ENCODE measurements around the gene SNX32.

DNA sequence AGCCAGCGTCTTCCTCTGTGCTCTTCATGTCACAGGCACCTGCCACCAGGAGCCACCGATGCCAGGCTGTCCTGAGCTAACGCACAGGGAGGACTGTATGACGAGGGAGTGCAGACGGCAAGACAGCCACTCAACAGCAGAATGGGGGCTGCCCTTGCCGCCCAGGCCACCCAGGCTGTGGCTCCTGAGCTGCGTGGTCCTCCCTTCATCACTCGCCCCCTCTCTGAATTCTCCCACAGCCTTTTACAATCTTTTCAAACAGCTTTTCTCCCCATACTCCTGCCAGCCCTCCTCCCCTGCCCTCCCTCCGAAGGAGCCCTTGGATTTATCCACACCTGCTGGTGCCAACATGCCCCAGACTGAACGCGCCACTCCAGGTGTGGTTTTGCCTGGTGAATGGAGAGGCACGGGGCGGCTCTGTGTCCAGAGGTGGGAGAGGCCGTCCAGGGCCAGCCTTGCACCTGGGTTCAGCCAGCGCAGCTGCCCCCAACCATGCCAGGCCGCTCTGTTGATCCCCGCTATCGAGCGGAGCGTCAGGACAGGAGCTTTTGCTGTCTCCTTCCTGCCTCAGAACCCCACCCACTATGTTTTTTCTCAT lies 24.9 kb upstream of the SNX32 start:
- TF ChIP-seq CTCF (conservative IDR thresholded peaks at IDR 0.05 in 1 of 2, IDR thresholded peaks at IDR 0.05 in 1 of 2; ENCODE audit: extremely low read depth in 1 of 2, insufficient read depth in 1 of 2, low read depth in 1 of 2, low read length in 2 of 2): no peak
- TF ChIP-seq EZH2 (IDR thresholded peaks at IDR 0.05; ENCODE audit: borderline replicate concordance, low read length): no peak
